ENCODE results near the gene FLNC. TPM values are rescaled to one million over a fixed set of nuclear protein-coding genes. Genes with fewer than 3 reads are reported as not detected.

The FLNC gene
- total and polyA plus RNA-seq, 2 of the 13 experiments (the other 11 are each of a cell fraction or from before 2014, with no cell fraction given): 0.02 TPM; not detected in 1

DNA sequence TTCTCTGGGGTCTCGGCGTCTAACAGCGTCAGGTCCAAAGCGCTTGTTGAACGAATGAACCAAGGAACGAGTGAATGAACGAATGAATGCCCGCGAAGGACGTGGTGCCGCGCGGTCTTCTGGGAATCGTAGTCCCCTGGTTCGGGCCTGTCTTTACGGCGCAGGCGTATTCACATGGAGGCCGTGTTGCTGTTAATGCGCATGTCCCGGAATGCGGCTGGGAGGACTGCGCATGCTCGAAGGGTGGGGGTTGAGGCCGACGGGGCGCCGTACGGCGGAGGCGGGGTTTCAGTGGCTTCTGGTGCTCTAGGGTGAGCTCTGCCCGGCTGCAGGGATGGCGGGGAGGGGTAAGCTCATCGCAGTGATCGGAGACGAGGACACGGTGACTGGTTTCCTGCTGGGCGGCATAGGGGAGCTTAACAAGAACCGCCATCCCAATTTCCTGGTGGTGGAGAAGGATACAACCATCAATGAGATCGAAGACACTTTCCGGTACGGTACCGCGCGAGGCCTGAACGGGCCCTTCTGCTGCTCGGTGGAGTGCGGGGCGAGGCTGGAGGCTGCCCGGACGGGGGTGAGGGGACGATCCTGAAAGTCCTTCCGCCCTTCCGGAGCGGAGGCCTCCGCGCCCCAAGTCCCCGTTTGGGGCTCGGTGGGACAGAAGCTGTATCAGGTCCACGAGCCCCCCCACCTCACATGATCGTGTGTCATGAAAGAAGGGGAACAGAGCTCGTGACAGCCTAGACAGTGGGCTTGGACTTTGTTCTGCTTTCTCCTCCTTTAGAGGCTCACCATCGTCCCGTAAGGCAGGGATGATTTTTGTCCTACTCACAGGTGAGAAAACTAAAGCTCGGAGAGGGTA is 32.6 kb downstream of the FLNC start, which contains the start of gene ATP6V1F (continued):
- TF ChIP-seq RNF2 (conservative IDR thresholded peaks at IDR 0.05; ENCODE audit: low read depth): no peak

DNA sequence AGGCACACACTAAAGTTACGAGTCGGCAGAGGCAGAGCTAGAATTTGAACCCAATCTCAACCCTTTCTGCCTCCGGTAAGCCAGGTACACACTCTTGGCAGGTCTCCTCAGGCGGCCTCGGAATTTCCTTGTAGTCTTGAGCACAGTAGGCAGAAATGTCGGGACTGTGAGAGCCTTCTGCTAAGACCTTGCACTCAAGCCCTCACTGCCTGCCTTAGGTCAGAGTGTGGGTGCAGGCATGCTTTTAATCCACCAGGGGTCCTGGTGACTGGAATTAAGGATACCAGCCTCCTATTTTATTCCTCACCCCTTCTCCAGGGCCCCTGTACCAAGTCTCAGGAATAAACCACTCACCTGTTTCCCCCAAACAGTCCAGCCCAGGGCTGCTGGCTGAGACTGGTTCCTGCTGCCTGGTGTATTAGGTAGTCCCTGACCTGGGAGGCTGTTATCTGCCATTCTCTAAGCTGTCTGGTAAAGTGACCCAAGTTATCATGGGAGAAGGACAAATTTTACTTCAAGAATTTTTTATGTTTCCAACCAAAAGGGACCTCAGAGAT is 33.3 kb downstream of the FLNC start:
- Histone ChIP-seq H3K36me3 (replicated peaks in 1 of 2; ENCODE audit: control insufficient read depth in 1 of 2, insufficient read depth in 2 of 2, low read length in 2 of 2) (peaks cover 0 to 5% of the 10 kb centered on the region in 2 experiments; a peak in 2 of 5 replicates), H3K4me2 (ENCODE audit: low read depth, low read length) (peak overlapping the region; percentile 92), H3K27ac (ENCODE audit: extremely low read length, insufficient read depth, low read length) (peak overlapping the region; percentile 39), H3K9me3 (ENCODE audit: low read length) (no peaks in the 10 kb centered on the region), H3K79me2 (ENCODE audit: insufficient read depth, low read length) (peaks cover 11% of the 10 kb centered on the region), H3K27me3 (ENCODE audit: control insufficient read depth in 1 of 2, insufficient read depth in 2 of 2, low read length in 2 of 2) (peaks cover 0 to 9% of the 10 kb centered on the region in 2 experiments; a peak in 4 of 5 replicates), H4K20me1 (ENCODE audit: insufficient read depth, low read length) (no peaks in the 10 kb centered on the region; the same call in 1 of the 2 replicates), H2AFZ (ENCODE audit: low read length) (peak overlapping the region; percentile 59), H3K4me1 (ENCODE audit: insufficient read depth, low read length) (peaks cover 29% of the 10 kb centered on the region), H3K4me3 (replicated peaks in 1 of 3; ENCODE audit: insufficient read depth in 1 of 3, low read depth in 2 of 3, low read length in 3 of 3) (peak overlapping the region; percentile 72 to 91 (median 81)), H3K9ac (ENCODE audit: insufficient read depth, low read depth, low read length) (peak overlapping the region; percentile 76)
- no TSS peak for BruUV-seq (replicated peaks)
- ChIA-PET POLR2A (interaction anchor here (0.8 to 2.5 kb wide), 6 partner anchors 10 to 191 kb away, joined by 3 to 12 read pairs (median 4); partner anchors contain the start of gene CALU), CTCF (ENCODE audit: low intra/inter-chr PET ratio, low total read pairs) (no interaction called here)
- FAIRE-seq: no peak
- ATAC-seq: peak; percentile 85
- 0% methylated on average over 3 of the region's 6 CpGs for WGBS (ENCODE audit: low lambda C conversion rate)
- DNase-seq (ENCODE audit: low spot score): peak; percentile 65
- intact Hi-C loops (cut with micrococcal nuclease; ENCODE audit: unreplicated experiment) (loop anchor here (1.0 to 10.0 kb wide), 2 partner anchors 17 to 79 kb away; no protein-coding TSS in a partner anchor), in situ Hi-C loops (cut with HindIII; ENCODE audit: extremely low pct_ligation_motif_present, low pct_unique_long_range_greater_than_20kb) (no loop called here)
- TF ChIP-seq, protein P1, sequence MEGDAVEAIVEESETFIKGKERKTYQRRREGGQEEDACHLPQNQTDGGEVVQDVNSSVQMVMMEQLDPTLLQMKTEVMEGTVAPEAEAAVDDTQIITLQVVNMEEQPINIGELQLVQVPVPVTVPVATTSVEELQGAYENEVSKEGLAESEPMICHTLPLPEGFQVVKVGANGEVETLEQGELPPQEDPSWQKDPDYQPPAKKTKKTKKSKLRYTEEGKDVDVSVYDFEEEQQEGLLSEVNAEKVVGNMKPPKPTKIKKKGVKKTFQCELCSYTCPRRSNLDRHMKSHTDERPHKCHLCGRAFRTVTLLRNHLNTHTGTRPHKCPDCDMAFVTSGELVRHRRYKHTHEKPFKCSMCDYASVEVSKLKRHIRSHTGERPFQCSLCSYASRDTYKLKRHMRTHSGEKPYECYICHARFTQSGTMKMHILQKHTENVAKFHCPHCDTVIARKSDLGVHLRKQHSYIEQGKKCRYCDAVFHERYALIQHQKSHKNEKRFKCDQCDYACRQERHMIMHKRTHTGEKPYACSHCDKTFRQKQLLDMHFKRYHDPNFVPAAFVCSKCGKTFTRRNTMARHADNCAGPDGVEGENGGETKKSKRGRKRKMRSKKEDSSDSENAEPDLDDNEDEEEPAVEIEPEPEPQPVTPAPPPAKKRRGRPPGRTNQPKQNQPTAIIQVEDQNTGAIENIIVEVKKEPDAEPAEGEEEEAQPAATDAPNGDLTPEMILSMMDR (CRISPR knock-in tag; IDR thresholded peaks at IDR 0.05): peak; percentile 62
- no peak for TF ChIP-seq PCBP2 (optimal IDR thresholded peaks at IDR 0.05; ENCODE audit: low read depth, low read length, poor library complexity, severe bottlenecking)
- TF ChIP-seq, protein P2, sequence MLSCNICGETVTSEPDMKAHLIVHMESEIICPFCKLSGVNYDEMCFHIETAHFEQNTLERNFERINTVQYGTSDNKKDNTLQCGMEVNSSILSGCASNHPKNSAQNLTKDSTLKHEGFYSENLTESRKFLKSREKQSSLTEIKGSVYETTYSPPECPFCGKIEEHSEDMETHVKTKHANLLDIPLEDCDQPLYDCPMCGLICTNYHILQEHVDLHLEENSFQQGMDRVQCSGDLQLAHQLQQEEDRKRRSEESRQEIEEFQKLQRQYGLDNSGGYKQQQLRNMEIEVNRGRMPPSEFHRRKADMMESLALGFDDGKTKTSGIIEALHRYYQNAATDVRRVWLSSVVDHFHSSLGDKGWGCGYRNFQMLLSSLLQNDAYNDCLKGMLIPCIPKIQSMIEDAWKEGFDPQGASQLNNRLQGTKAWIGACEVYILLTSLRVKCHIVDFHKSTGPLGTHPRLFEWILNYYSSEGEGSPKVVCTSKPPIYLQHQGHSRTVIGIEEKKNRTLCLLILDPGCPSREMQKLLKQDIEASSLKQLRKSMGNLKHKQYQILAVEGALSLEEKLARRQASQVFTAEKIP (CRISPR knock-in tag; IDR thresholded peaks at IDR 0.05; ENCODE audit: borderline replicate concordance): no peak
- no peak for TF ChIP-seq NFATC3 (CRISPR knock-in tag; IDR thresholded peaks at IDR 0.05)
- TF ChIP-seq, protein P3, sequence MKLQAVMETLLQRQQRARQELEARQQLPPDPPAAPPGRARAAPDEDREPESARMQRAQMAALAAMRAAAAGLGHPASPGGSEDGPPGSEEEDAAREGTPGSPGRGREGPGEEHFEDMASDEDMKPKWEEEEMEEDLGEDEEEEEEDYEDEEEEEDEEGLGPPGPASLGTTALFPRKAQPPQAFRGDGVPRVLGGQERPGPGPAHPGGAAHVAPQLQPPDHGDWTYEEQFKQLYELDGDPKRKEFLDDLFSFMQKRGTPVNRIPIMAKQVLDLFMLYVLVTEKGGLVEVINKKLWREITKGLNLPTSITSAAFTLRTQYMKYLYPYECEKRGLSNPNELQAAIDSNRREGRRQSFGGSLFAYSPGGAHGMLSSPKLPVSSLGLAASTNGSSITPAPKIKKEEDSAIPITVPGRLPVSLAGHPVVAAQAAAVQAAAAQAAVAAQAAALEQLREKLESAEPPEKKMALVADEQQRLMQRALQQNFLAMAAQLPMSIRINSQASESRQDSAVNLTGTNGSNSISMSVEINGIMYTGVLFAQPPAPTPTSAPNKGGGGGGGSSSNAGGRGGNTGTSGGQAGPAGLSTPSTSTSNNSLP (IDR thresholded peaks at IDR 0.05; ENCODE audit: low read depth, low read length): peak; percentile 62; the same call in 1 of the 2 replicates
- no peak for TF ChIP-seq U2AF2 (IDR thresholded peaks at IDR 0.05; ENCODE audit: low read depth, low read length)
- no peak for TF ChIP-seq NFKB2 (CRISPR knock-in tag; IDR thresholded peaks at IDR 0.05; ENCODE audit: borderline replicate concordance)
- no peak for TF ChIP-seq TCF7L2 (IDR thresholded peaks at IDR 0.05; ENCODE audit: low read depth, low read length)
- peak; percentile 35; the same call in 1 of the 2 replicates for TF ChIP-seq AKAP8 (CRISPR knock-in tag; IDR thresholded peaks at IDR 0.05)
- TF ChIP-seq MED1 (CRISPR knock-in tag; IDR thresholded peaks at IDR 0.05): no peak
- TF ChIP-seq ZNF543 (CRISPR knock-in tag; IDR thresholded peaks at IDR 0.05): peak; percentile 74
- no peak for TF ChIP-seq MAZ (IDR thresholded peaks at IDR 0.05; ENCODE audit: borderline replicate concordance, low read depth, low read length)
- TF ChIP-seq MAZ (CRISPR knock-in tag; IDR thresholded peaks at IDR 0.05; ENCODE audit: low read depth): no peak
- no peak for TF ChIP-seq KLF6 (CRISPR knock-in tag; IDR thresholded peaks at IDR 0.05)
